MM.1S (cell line): ENCODE results near the gene RLN3.

Experiments used
- EZH2 ChIP-seq: fragments of 300-600 bp; sonication (generic); optimal IDR thresholded peaks from 2 replicates; pipeline ENCODE3; 2017; ENCODE audit warnings: low read depth, mild to moderate bottlenecking, antibody characterized with exemption, low read length, mixed read lengths
- TF ChIP-seq, protein P1 (sequence below): fragments of 300-600 bp; sonication (generic); IDR thresholded peaks from 2 replicates; pipeline ENCODE4 v1.5.1; 2016; ENCODE audit warnings: antibody characterized with exemption, low read length, mixed read lengths

DNA sequence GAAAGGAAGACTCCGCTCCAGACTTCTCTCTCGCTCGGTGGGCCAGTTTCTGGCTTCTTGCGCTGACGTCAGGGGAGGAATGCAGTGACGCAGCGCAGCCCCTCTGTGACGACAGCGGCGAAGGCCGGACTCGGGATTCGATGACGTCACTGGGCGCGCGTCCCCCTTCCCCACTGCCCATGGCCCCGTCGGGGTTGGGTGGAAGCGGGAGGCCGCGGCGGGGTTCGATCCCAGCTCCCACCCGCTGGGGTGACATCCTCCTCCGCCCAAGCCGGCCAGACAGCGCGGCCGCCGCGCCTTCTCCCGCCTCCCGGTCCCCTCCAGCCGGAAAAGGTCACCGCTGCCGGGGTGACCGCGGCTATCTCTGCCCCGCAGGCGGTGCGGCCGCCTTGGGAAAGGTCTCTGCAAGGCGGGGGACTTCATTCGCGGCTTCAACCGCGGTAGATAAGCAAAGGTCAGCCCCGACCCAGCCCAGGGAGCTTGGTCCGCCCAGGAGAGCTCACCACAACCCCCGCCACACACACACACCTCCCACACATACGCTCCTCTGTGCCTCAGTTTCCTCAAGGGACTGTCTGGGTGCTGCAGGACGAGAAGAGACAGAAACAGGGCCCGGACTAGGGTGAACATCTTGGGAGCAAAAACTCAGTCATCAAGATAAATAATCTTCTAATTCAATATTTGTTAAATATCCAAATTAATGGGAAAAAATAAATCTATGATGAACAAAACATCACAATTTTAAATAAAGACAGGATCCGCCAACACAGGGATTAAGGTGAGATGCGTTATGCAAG is 21.0 kb upstream of the RLN3 start:
- TF ChIP-seq, protein P1, sequence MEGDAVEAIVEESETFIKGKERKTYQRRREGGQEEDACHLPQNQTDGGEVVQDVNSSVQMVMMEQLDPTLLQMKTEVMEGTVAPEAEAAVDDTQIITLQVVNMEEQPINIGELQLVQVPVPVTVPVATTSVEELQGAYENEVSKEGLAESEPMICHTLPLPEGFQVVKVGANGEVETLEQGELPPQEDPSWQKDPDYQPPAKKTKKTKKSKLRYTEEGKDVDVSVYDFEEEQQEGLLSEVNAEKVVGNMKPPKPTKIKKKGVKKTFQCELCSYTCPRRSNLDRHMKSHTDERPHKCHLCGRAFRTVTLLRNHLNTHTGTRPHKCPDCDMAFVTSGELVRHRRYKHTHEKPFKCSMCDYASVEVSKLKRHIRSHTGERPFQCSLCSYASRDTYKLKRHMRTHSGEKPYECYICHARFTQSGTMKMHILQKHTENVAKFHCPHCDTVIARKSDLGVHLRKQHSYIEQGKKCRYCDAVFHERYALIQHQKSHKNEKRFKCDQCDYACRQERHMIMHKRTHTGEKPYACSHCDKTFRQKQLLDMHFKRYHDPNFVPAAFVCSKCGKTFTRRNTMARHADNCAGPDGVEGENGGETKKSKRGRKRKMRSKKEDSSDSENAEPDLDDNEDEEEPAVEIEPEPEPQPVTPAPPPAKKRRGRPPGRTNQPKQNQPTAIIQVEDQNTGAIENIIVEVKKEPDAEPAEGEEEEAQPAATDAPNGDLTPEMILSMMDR, result no peak
- TF ChIP-seq EZH2, result no peak
